C4-2B (cell line): ENCODE measurements around the gene GTF2IRD1.

Experiments
- H3K27ac ChIP-seq: fragments of 450-650 bp; 2 replicates; pipeline ENCODE4 v1.5.1; 2017
- CTCF ChIP-seq: fragments of 450-650 bp; conservative IDR thresholded peaks from 2 replicates; pipeline ENCODE4 v1.5.1; 2017; ENCODE audit warnings: mild to moderate bottlenecking
- ZFX ChIP-seq: fragments of 450-650 bp; IDR thresholded peaks from 2 replicates; pipeline ENCODE4 v1.6.1; 2017

GTF2IRD1 gene

GRCh38 chr7:74572301-74572979 is 118.7 kb downstream of the GTF2IRD1 start:
- no peak overlapping the region for H3K27ac ChIP-seq
- TF ChIP-seq CTCF (no peak), ZFX (no peak)

GRCh38 chr7:74573512-74573911 is 119.8 kb downstream of the GTF2IRD1 start:
- H3K27ac ChIP-seq = no peak overlapping the region
- TF ChIP-seq ZFX (no peak), CTCF (no peak)

- no peak for TF ChIP-seq ZFX
- TF ChIP-seq CTCF = no peak
- H3K27ac ChIP-seq = no peak overlapping the region
Measured at GRCh38 chr7:74575083-74575784, 121.5 kb downstream of the GTF2IRD1 start.

GRCh38 chr7:74575811-74576210 is 122.1 kb downstream of the GTF2IRD1 start:
- H3K27ac ChIP-seq = no peak overlapping the region
- TF ChIP-seq CTCF (no peak), ZFX (no peak)

GRCh38 chr7:74579800-74580685 is 126.3 kb downstream of the GTF2IRD1 start:
- no peak for TF ChIP-seq CTCF
- H3K27ac ChIP-seq = no peak overlapping the region

- TF ChIP-seq ZFX = no peak
- no peak for TF ChIP-seq CTCF
- H3K27ac ChIP-seq = no peak overlapping the region
Measured at GRCh38 chr7:74581916-74582440, 128.3 kb downstream of the GTF2IRD1 start.
